ENCODE data around the gene CHCHD3.

Gene CHCHD3

DNA sequence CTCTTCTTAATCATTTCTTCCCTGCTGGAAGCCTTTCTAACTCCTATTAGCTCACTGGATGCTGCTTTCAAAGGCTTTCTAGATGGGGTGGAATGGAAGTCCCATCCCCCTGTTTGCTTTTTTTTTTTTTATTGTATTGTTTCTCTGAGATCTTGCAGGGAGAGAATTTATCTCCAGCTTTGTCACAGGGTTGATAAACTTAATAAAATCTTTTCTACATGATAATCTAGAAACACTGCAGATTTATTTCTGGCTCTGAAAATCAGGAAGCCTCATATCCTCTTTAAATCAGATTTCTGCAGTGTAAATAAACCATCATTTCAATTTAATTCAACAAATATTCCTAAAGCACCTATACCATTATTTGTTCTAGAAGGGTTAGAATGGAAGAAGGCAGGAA is 37.2 kb upstream of the CHCHD3 start:
- H3K27ac Mint-ChIP-seq: no peak overlapping the region
- H3K9me3 Mint-ChIP-seq: no peaks in the 10 kb centered on the region
- H3K4me1 Mint-ChIP-seq: peaks cover 7% of the 10 kb centered on the region
- TF ChIP-seq, protein P1, sequence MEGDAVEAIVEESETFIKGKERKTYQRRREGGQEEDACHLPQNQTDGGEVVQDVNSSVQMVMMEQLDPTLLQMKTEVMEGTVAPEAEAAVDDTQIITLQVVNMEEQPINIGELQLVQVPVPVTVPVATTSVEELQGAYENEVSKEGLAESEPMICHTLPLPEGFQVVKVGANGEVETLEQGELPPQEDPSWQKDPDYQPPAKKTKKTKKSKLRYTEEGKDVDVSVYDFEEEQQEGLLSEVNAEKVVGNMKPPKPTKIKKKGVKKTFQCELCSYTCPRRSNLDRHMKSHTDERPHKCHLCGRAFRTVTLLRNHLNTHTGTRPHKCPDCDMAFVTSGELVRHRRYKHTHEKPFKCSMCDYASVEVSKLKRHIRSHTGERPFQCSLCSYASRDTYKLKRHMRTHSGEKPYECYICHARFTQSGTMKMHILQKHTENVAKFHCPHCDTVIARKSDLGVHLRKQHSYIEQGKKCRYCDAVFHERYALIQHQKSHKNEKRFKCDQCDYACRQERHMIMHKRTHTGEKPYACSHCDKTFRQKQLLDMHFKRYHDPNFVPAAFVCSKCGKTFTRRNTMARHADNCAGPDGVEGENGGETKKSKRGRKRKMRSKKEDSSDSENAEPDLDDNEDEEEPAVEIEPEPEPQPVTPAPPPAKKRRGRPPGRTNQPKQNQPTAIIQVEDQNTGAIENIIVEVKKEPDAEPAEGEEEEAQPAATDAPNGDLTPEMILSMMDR (IDR thresholded peaks at IDR 0.05; ENCODE audit: unreplicated experiment in 3 of 3): no peak
- H3K27me3 Mint-ChIP-seq (ENCODE audit: low read depth): peaks cover 14% of the 10 kb centered on the region
- H3K36me3 Mint-ChIP-seq (ENCODE audit: low read depth): no peaks in the 10 kb centered on the region
- H3K4me3 Mint-ChIP-seq: no peak overlapping the region

GRCh38 chr7:133118261-133118660 is 36.4 kb upstream of the CHCHD3 start:
- Mint-ChIP-seq H3K27ac (no peak overlapping the region), H3K9me3 (no peaks in the 10 kb centered on the region), H3K4me1 (peaks cover 7% of the 10 kb centered on the region), H3K27me3 (ENCODE audit: low read depth) (peaks cover 14% of the 10 kb centered on the region), H3K4me3 (no peak overlapping the region), H3K36me3 (ENCODE audit: low read depth) (no peaks in the 10 kb centered on the region)
- TF ChIP-seq, protein P1 (IDR thresholded peaks at IDR 0.05; ENCODE audit: unreplicated experiment in 3 of 3): no peak

DNA sequence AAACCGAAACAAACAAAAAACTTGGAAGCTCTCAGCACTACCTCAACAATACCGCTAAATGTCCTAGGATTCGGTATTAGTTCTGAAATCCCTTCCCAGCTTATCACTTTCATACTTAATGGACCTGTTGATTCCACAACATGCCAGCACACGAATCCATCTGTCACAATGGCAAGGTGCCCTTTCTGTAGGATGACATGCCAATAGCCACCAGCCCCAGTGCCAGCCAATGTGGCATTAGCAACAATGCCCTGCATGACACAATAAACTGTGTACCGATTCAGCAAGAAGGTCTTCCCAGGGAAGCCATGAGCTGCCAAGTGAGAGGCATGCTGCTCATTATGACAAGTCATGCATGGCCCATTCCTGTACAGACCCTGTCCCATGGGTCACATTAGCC is 35.6 kb upstream of the CHCHD3 start:
- peaks cover 7% of the 10 kb centered on the region for H3K4me1 Mint-ChIP-seq
- H3K27ac Mint-ChIP-seq: no peak overlapping the region
- TF ChIP-seq, protein P1 (IDR thresholded peaks at IDR 0.05; ENCODE audit: unreplicated experiment in 3 of 3): no peak
- H3K27me3 Mint-ChIP-seq (ENCODE audit: low read depth): peaks cover 14% of the 10 kb centered on the region
- H3K36me3 Mint-ChIP-seq (ENCODE audit: low read depth): no peaks in the 10 kb centered on the region
- H3K4me3 Mint-ChIP-seq: no peak overlapping the region
- peaks cover 3% of the 10 kb centered on the region for H3K9me3 Mint-ChIP-seq

DNA sequence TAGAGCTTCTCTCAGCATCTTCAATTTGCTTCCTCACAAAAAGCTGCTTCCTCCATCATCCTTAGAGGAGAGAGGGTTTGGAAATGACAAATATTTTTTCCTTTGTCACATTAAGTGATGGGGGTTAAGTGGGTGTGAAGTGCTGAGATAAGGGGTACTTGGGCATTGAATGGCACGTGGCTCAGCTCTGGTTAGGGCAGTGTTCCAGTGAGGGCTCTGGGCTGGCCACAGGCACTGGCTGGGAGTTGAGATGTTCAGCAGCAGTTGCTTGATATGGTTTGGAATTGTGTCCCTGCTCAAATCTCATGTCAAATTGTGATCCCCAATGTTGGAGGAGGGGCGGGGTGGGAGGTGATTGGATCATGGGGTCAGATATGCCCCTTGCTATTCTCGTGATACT is 33.7 kb upstream of the CHCHD3 start:
- Mint-ChIP-seq H3K9me3 (peaks cover 13% of the 10 kb centered on the region), H3K27me3 (ENCODE audit: low read depth) (peaks cover 22% of the 10 kb centered on the region), H3K27ac (no peak overlapping the region), H3K4me1 (peaks cover 7% of the 10 kb centered on the region), H3K4me3 (no peak overlapping the region), H3K36me3 (ENCODE audit: low read depth) (peaks cover 4% of the 10 kb centered on the region)
- TF ChIP-seq, protein P1 (IDR thresholded peaks at IDR 0.05; ENCODE audit: unreplicated experiment in 3 of 3): no peak

DNA sequence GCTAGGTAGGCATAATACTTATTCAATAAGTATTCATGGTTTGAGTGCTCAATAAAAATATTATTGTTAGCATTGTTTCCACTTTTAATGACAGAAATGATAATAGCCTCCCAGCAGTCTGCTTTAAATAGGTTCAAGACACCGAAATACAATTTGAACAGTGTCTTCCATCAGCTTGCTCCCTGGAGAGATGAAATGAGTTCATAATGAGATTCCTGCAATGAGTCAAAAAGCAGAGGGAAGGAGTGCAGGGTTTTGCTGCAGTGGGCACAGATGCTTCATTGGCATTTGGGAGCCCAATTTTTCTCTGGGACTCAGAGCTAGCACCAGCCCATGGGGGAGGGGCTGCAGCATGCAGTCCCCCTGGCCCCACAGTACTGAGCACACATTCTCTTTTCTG is 32.6 kb upstream of the CHCHD3 start:
- Mint-ChIP-seq H3K4me1 (peaks cover 7% of the 10 kb centered on the region), H3K36me3 (ENCODE audit: low read depth) (peaks cover 4% of the 10 kb centered on the region), H3K27ac (no peak overlapping the region), H3K4me3 (no peak overlapping the region), H3K9me3 (peaks cover 18% of the 10 kb centered on the region), H3K27me3 (ENCODE audit: low read depth) (peaks cover 22% of the 10 kb centered on the region)
- TF ChIP-seq, protein P1 (IDR thresholded peaks at IDR 0.05; ENCODE audit: unreplicated experiment in 3 of 3): no peak

- TF ChIP-seq, protein P1 (IDR thresholded peaks at IDR 0.05; ENCODE audit: unreplicated experiment in 3 of 3): no peak
- H3K9me3 Mint-ChIP-seq: peaks cover 31% of the 10 kb centered on the region
- H3K27me3 Mint-ChIP-seq (ENCODE audit: low read depth): peaks cover 18% of the 10 kb centered on the region
- H3K27ac Mint-ChIP-seq: no peak overlapping the region
- H3K4me1 Mint-ChIP-seq: no peaks in the 10 kb centered on the region
- no peak overlapping the region for H3K4me3 Mint-ChIP-seq
- peaks cover 4% of the 10 kb centered on the region for H3K36me3 Mint-ChIP-seq (ENCODE audit: low read depth)
Observed at GRCh38 chr7:133112976-133113375, 31.1 kb upstream of the CHCHD3 start.

All from nephron (organoid).